ENCODE results near the gene DHH.

The DHH gene

GRCh38 chr12:49054096-49054495 lies 40.5 kb downstream of the DHH start:
- DNase-seq (ENCODE audit: insufficient read length, low spot score) (no peak), FAIRE-seq (no peak)
- TF ChIP-seq SPI1 (IDR thresholded peaks at IDR 0.05; ENCODE audit: low read depth, low read length) (no peak), PAX5 (IDR thresholded peaks at IDR 0.05; ENCODE audit: insufficient read depth, low read length, severe bottlenecking) (no peak), POU2F2 (IDR thresholded peaks at IDR 0.05; ENCODE audit: low read depth, low read length) (no peak), TAF1 (IDR thresholded peaks at IDR 0.05; ENCODE audit: low read depth, low read length) (no peak), POLR2AphosphoS5 (IDR thresholded peaks at IDR 0.05; ENCODE audit: low read depth, low read length) (no peak), POLR2A (IDR thresholded peaks at IDR 0.05; ENCODE audit: low read depth, low read length) (no peak)

GRCh38 chr12:49052451-49053208 lies 42.0 kb downstream of the DHH start:
- no peak for TF ChIP-seq POLR2A (IDR thresholded peaks at IDR 0.05; ENCODE audit: low read depth, low read length)
- TF ChIP-seq PAX5 (IDR thresholded peaks at IDR 0.05; ENCODE audit: insufficient read depth, low read length, severe bottlenecking), result no peak
- TF ChIP-seq SPI1 (IDR thresholded peaks at IDR 0.05; ENCODE audit: low read depth, low read length), result no peak
- no peak for TF ChIP-seq POU2F2 (IDR thresholded peaks at IDR 0.05; ENCODE audit: low read depth, low read length)
- TF ChIP-seq TAF1 (IDR thresholded peaks at IDR 0.05; ENCODE audit: low read depth, low read length), result no peak
- TF ChIP-seq POLR2AphosphoS5 (IDR thresholded peaks at IDR 0.05; ENCODE audit: low read depth, low read length), result no peak
- FAIRE-seq (no peak), DNase-seq (ENCODE audit: insufficient read length, low spot score) (no peak)

- FAIRE-seq, result no peak
- DNase-seq (ENCODE audit: insufficient read length, low spot score), result no peak
Observed at GRCh38 chr12:49051777-49052438, 42.7 kb downstream of the DHH start.

GRCh38 chr12:49051373-49051764 lies 43.2 kb downstream of the DHH start:
- TF ChIP-seq PAX5 (IDR thresholded peaks at IDR 0.05; ENCODE audit: insufficient read depth, low read length, severe bottlenecking), result no peak
- TF ChIP-seq TAF1 (IDR thresholded peaks at IDR 0.05; ENCODE audit: low read depth, low read length), result no peak
- TF ChIP-seq SPI1 (IDR thresholded peaks at IDR 0.05; ENCODE audit: low read depth, low read length), result no peak
- no peak for TF ChIP-seq POU2F2 (IDR thresholded peaks at IDR 0.05; ENCODE audit: low read depth, low read length)
- no peak for TF ChIP-seq POLR2AphosphoS5 (IDR thresholded peaks at IDR 0.05; ENCODE audit: low read depth, low read length)
- TF ChIP-seq POLR2A (IDR thresholded peaks at IDR 0.05; ENCODE audit: low read depth, low read length), result no peak
- FAIRE-seq (no peak), DNase-seq (ENCODE audit: insufficient read length, low spot score) (no peak)

More at GRCh38 chr12:49051777-49052438, 42.7 kb downstream of the DHH start:
- TF ChIP-seq SPI1 (IDR thresholded peaks at IDR 0.05; ENCODE audit: low read depth, low read length), result no peak
- no peak for TF ChIP-seq POU2F2 (IDR thresholded peaks at IDR 0.05; ENCODE audit: low read depth, low read length)
- TF ChIP-seq POLR2AphosphoS5 (IDR thresholded peaks at IDR 0.05; ENCODE audit: low read depth, low read length), result no peak
- no peak for TF ChIP-seq POLR2A (IDR thresholded peaks at IDR 0.05; ENCODE audit: low read depth, low read length)
- no peak for TF ChIP-seq TAF1 (IDR thresholded peaks at IDR 0.05; ENCODE audit: low read depth, low read length)
- TF ChIP-seq PAX5 (IDR thresholded peaks at IDR 0.05; ENCODE audit: insufficient read depth, low read length, severe bottlenecking), result no peak

- FAIRE-seq (no peak), DNase-seq (ENCODE audit: insufficient read length, low spot score) (no peak)
- TF ChIP-seq POU2F2 (IDR thresholded peaks at IDR 0.05; ENCODE audit: low read depth, low read length) (no peak), POLR2AphosphoS5 (IDR thresholded peaks at IDR 0.05; ENCODE audit: low read depth, low read length) (no peak), SPI1 (IDR thresholded peaks at IDR 0.05; ENCODE audit: low read depth, low read length) (no peak), TAF1 (IDR thresholded peaks at IDR 0.05; ENCODE audit: low read depth, low read length) (no peak), PAX5 (IDR thresholded peaks at IDR 0.05; ENCODE audit: insufficient read depth, low read length, severe bottlenecking) (no peak)
Observed at GRCh38 chr12:49050507-49051372, 43.9 kb downstream of the DHH start.

GRCh38 chr12:49049566-49050224 lies 44.9 kb downstream of the DHH start:
- DNase-seq (ENCODE audit: insufficient read length, low spot score) (no peak), FAIRE-seq (no peak)
- TF ChIP-seq PAX5 (IDR thresholded peaks at IDR 0.05; ENCODE audit: insufficient read depth, low read length, severe bottlenecking) (no peak), POU2F2 (IDR thresholded peaks at IDR 0.05; ENCODE audit: low read depth, low read length) (no peak), TAF1 (IDR thresholded peaks at IDR 0.05; ENCODE audit: low read depth, low read length) (no peak), SPI1 (IDR thresholded peaks at IDR 0.05; ENCODE audit: low read depth, low read length) (no peak)

GRCh38 chr12:49048953-49049352 lies 45.6 kb downstream of the DHH start:
- no peak for DNase-seq (ENCODE audit: insufficient read length, low spot score)
- TF ChIP-seq SPI1 (IDR thresholded peaks at IDR 0.05; ENCODE audit: low read depth, low read length), result no peak
- TF ChIP-seq POU2F2 (IDR thresholded peaks at IDR 0.05; ENCODE audit: low read depth, low read length), result no peak
- TF ChIP-seq TAF1 (IDR thresholded peaks at IDR 0.05; ENCODE audit: low read depth, low read length), result no peak
- TF ChIP-seq POLR2A (IDR thresholded peaks at IDR 0.05; ENCODE audit: low read depth, low read length), result no peak
- no peak for TF ChIP-seq PAX5 (IDR thresholded peaks at IDR 0.05; ENCODE audit: insufficient read depth, low read length, severe bottlenecking)
- TF ChIP-seq POLR2AphosphoS5 (IDR thresholded peaks at IDR 0.05; ENCODE audit: low read depth, low read length), result no peak
- FAIRE-seq, result no peak

- FAIRE-seq, result no peak
- no peak for DNase-seq (ENCODE audit: insufficient read length, low spot score)
- TF ChIP-seq POLR2A (IDR thresholded peaks at IDR 0.05; ENCODE audit: low read depth, low read length) (no peak), POU2F2 (IDR thresholded peaks at IDR 0.05; ENCODE audit: low read depth, low read length) (no peak), POLR2AphosphoS5 (IDR thresholded peaks at IDR 0.05; ENCODE audit: low read depth, low read length) (no peak), PAX5 (IDR thresholded peaks at IDR 0.05; ENCODE audit: insufficient read depth, low read length, severe bottlenecking) (no peak)
Observed at GRCh38 chr12:49046129-49046895, 48.3 kb downstream of the DHH start.
